GM10266 (cell line): ENCODE measurements around the gene TMEM19.

Experiments used
- DNase-seq: peaks from one replicate; pipeline ENCODE4 v3.0.0; 2012; ENCODE audit errors: extremely low spot score
- TF ChIP-seq, protein P1 (sequence below): IDR thresholded peaks from 2 replicates; pipeline ENCODE4 v1.5.1; 2012; ENCODE audit warnings: mild to moderate bottlenecking, low read depth; ENCODE audit not compliant: control insufficient read depth, insufficient read depth; ENCODE audit errors: missing control alignments

The TMEM19 gene

DNA sequence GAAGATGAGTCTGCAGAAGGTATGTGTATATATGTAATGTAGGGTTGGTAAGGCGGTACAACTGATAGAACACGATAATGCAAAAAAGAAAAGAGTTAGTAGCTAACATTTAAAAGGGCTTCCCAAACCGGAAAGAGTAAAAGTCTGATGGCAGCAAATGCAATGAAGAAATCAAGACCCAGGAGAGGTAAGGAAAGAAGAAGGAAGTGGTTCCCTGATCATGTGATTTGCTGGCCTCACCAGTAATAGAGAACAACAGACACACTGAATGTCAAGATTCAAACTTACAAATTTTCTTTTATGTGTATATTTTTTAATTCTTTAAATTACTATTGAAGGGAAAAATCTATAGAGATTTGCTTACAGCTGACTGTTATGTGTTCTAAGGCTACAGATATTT lies 40.6 kb upstream of the TMEM19 start:
- TF ChIP-seq, protein P1, sequence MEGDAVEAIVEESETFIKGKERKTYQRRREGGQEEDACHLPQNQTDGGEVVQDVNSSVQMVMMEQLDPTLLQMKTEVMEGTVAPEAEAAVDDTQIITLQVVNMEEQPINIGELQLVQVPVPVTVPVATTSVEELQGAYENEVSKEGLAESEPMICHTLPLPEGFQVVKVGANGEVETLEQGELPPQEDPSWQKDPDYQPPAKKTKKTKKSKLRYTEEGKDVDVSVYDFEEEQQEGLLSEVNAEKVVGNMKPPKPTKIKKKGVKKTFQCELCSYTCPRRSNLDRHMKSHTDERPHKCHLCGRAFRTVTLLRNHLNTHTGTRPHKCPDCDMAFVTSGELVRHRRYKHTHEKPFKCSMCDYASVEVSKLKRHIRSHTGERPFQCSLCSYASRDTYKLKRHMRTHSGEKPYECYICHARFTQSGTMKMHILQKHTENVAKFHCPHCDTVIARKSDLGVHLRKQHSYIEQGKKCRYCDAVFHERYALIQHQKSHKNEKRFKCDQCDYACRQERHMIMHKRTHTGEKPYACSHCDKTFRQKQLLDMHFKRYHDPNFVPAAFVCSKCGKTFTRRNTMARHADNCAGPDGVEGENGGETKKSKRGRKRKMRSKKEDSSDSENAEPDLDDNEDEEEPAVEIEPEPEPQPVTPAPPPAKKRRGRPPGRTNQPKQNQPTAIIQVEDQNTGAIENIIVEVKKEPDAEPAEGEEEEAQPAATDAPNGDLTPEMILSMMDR = no peak
- no peak for DNase-seq

DNA sequence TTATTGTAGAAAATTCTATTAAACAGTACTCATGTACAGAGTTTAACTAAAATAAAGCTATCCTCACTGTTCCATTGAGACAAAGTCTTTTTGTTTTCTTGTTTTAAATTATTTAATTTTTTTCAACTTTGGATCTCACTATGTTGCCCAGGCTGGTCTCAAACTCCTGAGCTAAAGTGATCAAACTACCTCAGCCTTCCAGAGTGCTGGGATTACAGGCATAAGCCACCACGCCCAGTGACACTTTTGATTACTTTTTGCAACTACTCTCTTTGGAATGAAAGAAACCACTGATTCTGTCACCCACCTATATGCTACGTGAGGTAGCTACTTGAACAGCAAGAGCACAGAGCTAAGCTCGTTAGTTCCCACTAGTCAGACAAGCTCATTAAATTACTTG lies 39.4 kb upstream of the TMEM19 start:
- no peak for DNase-seq
- TF ChIP-seq, protein P1 = no peak

DNA sequence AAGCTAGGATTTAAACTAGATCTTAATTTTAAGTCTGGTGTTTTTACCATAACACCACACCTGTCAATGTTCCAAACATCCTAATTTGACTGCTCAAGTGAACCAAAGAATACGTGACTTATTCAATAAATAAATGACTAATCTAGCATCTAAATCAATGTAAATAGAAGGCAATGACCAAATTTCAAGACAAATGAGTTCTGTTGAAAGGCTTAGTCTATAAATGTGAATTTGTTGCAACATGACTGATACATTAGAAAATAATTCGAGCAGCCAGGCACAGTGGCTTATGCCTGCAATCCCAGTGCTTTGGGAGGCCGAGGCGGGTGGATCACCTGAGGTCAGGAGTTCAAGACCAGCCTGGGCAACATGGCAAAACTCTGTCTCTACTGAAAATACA lies 37.3 kb upstream of the TMEM19 start:
- TF ChIP-seq, protein P1 = no peak
- DNase-seq = no peak

DNA sequence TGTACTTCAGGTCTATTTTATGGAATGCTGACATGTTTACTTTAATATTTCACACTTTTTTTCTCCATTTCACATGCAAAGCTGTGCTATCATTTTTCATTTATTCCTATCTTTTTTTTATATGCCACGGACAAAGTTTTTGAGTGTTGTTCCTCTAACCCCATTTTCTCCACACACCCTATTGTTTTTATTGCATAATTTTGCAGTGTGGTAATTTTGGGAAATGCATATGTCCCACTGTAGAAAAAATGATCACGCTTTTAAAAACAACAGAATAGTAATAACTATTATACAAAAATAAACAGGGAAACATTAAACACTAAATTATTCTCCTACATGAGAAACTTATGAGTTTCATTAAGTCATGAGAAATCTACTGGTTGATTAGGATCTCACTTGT lies 36.5 kb upstream of the TMEM19 start:
- DNase-seq = no peak
- TF ChIP-seq, protein P1 = no peak

DNA sequence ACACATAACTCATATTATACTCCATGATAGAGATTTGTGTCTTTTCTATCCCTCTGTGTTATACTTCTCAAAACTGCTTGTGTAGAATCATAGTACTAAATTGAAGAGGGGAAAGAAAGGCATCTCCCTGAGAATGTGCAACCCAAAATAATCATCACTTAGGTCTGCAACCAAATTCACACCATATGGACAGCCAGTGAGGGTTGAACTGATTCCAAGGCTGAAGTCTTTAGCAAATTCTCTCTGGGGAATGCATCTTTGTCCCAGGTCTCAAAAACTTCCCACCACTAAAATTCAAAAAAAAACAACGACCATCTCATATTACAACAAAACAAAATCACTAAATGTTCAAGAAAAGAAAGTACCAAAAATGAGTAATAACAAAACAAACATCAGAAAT lies 33.2 kb upstream of the TMEM19 start:
- DNase-seq = no peak

DNA sequence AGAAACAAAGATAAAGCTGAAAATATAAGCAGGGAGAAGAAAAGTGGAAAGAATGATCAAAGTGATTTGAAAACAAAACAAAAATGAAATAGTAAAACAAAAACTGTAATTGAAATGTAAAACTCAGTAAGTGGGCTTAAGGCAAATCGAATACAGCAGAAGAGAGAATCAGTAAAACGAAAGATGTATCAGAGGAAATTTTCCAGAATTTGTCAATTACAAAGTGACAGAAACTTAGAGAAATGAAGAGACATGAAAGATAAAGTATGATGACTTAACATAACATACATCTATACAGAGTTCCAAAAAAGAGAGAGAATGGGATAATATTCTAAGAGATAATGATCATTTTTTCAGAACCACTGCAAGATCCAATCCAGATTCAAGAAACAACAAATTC lies 32.7 kb upstream of the TMEM19 start:
- TF ChIP-seq, protein P1 = no peak
- DNase-seq = no peak

More for the DNA sequence above, 33.2 kb upstream of the TMEM19 start:
- TF ChIP-seq, protein P1 = no peak

DNA sequence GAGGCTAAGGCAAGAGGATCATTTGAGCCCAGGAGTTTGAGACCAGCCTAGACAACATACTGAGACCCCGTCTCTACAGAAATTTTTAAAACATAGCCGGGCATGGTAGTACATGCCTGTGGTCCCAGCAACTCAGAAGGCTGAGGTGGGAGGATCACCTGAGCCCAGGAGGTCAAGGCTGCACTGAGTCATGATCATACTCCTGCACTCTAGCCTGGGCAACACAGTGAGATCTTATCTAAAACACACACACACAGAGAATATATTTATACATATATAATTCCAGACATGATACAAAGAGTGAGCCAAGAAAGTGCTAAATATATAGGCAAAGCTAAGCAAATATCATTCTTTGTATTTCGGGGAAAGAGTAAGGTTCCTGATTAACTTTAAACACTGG lies 31.7 kb upstream of the TMEM19 start:
- TF ChIP-seq, protein P1 = no peak
- DNase-seq = no peak
